PC-3 (cell line): Measurements from ENCODE around the gene SLC17A8. TPM values are rescaled to one million over a fixed set of nuclear protein-coding genes. Genes with fewer than 3 reads are reported as not detected.

Source experiments
- ATAC-seq: fragments of 200-7000 bp; cut with Tn5 transposase; 2 replicates; pipeline ENCODE4 v1.9.1; 2020; ENCODE audit warnings: mild to moderate bottlenecking, moderate library complexity
- BruUV-seq: library from RNA; stranded (reverse); fragments of 400-500 nt; replicated peaks from 2 replicates; lab custom pipeline; 2021; lab: Mats Ljungman, UMichigan
- CTCF ChIA-PET: fragments of 300-600 bp; sonication (Branson Sonifier 250); formaldehyde crosslinking; loops from one replicate; lab custom pipeline; 2022; ENCODE audit warnings: antibody characterized with exemption; lab: Charles Lee
- POLR2A ChIA-PET: fragments of 300-600 bp; sonication (Branson Sonifier 250); formaldehyde crosslinking; loops from one replicate; lab custom pipeline; 2022; ENCODE audit warnings: antibody characterized with exemption; ENCODE audit not compliant: unreplicated experiment; lab: Charles Lee
- DNase-seq: peaks from one replicate; pipeline ENCODE4 v3.0.0-alpha.2; 2015
- H2AFZ ChIP-seq: fragments of 300-600 bp; sonication (generic); 2 replicates; pipeline ENCODE4 v1.6.0; 2016; ENCODE audit warnings: antibody characterized with exemption, low read length
- H3F3A ChIP-seq: fragments of 300-600 bp; sonication (generic); one replicate; pipeline ENCODE4 v1.6.0; 2017; ENCODE audit warnings: antibody characterized with exemption, low read length, control low read depth, mild to moderate bottlenecking; ENCODE audit not compliant: unreplicated experiment
- H3K27ac ChIP-seq: fragments of 300-600 bp; sonication (generic); 2 replicates; pipeline ENCODE4 v1.5.1; 2016; ENCODE audit warnings: mild to moderate bottlenecking, low read length
- H3K27me3 ChIP-seq: fragments of 300-600 bp; sonication (generic); 2 replicates; pipeline ENCODE4 v1.6.1; 2016; ENCODE audit warnings: low read length, mixed read lengths
- H3K36me3 ChIP-seq: fragments of 300-600 bp; sonication (generic); 2 replicates; pipeline ENCODE4 v1.6.1; 2016; ENCODE audit warnings: low read depth, mixed run types, low read length, mixed read lengths
- H3K4me1 ChIP-seq: fragments of 300-600 bp; sonication (generic); 2 replicates; pipeline ENCODE4 v1.5.1; 2016; ENCODE audit warnings: low read length; ENCODE audit not compliant: insufficient read depth
- H3K4me2 ChIP-seq: fragments of 300-600 bp; sonication (generic); 2 replicates; pipeline ENCODE4 v1.6.0; 2016; ENCODE audit warnings: low read length
- H3K4me3 ChIP-seq: fragments of 300-600 bp; sonication (generic); 2 replicates; pipeline ENCODE4 v1.5.1; 2016; ENCODE audit warnings: mild to moderate bottlenecking, low read length, mixed read lengths
- H3K79me2 ChIP-seq: fragments of 300-600 bp; sonication (generic); 2 replicates; pipeline ENCODE4 v1.6.1; 2017; ENCODE audit warnings: low read length, mixed read lengths
- H3K9ac ChIP-seq: fragments of 300-600 bp; sonication (generic); 2 replicates; pipeline ENCODE4 v1.6.0; 2016; ENCODE audit warnings: mild to moderate bottlenecking, low read length
- H3K9me2 ChIP-seq: fragments of 300-600 bp; sonication (generic); replicated peaks from 2 replicates; pipeline ENCODE4 v1.6.1; 2016; ENCODE audit warnings: mixed run types, low read length, mixed read lengths
- H3K9me3 ChIP-seq: fragments of 300-600 bp; sonication (generic); 2 replicates; pipeline ENCODE4 v1.6.1; 2016; ENCODE audit warnings: low read length, mixed read lengths
- H4K20me1 ChIP-seq: fragments of 300-600 bp; sonication (generic); 2 replicates; pipeline ENCODE4 v1.6.1; 2016; ENCODE audit warnings: low read length, mixed read lengths
- CTCF ChIP-seq: fragments of 300-600 bp; sonication (generic); conservative IDR thresholded peaks from 2 replicates; pipeline ENCODE4 v1.5.1; 2017; ENCODE audit warnings: antibody characterized with exemption, low read depth, mild to moderate bottlenecking, low read length
- EZH2 ChIP-seq: fragments of 300-600 bp; sonication (generic); IDR thresholded peaks from one replicate; pipeline ENCODE4 v1.6.1; 2017; ENCODE audit warnings: antibody characterized with exemption, mild to moderate bottlenecking, low read length; ENCODE audit not compliant: unreplicated experiment
- EZH2phosphoT487 ChIP-seq: fragments of 300-600 bp; sonication (generic); IDR thresholded peaks from 2 replicates; pipeline ENCODE4 v1.6.1; 2018; ENCODE audit warnings: mild to moderate bottlenecking, antibody characterized with exemption, low read length, borderline replicate concordance
- intact Hi-C: fragments of 100-400 bp; cut with micrococcal nuclease; formaldehyde crosslinking; loops from 2 replicates; pipeline ENCODE4 v1.9.0; 2023
- total RNA-seq: library from RNA; depleted of rRNA; stranded (reverse); fragments of >200 nt; gene quantifications from 2 replicates; pipeline ENCODE4 v1.2.3, GENCODE V29; 2014; rRNA removed

SLC17A8 gene
- total RNA-seq, 1 experiment from 2014 or later: not detected

GRCh38 chr12:100468126-100468525 is 111.3 kb downstream of the SLC17A8 start:
- DNase-seq (no peak), ATAC-seq (no peak)
- no peaks in the 10 kb centered on the region for H4K20me1 ChIP-seq
- no peaks in the 10 kb centered on the region for H3K9me3 ChIP-seq
- H3K79me2 ChIP-seq: no peaks in the 10 kb centered on the region
- H3K9ac ChIP-seq: no peak overlapping the region
- no peaks in the 10 kb centered on the region for H3F3A ChIP-seq
- TF ChIP-seq EZH2: no peak
- no peak for TF ChIP-seq CTCF
- TF ChIP-seq EZH2phosphoT487: no peak
- no peaks in the 10 kb centered on the region for H3K36me3 ChIP-seq
- intact Hi-C loops: no loop called here
- H3K9me2 ChIP-seq: no peaks in the 10 kb centered on the region
- BruUV-seq: no TSS peak
- POLR2A ChIA-PET: no interaction called here
- CTCF ChIA-PET: no interaction called here
- H3K4me1 ChIP-seq: no peaks in the 10 kb centered on the region
- H3K4me3 ChIP-seq: no peak overlapping the region
- H3K27ac ChIP-seq: no peak overlapping the region
- H3K27me3 ChIP-seq: peaks cover 40% of the 10 kb centered on the region
- H3K4me2 ChIP-seq: no peak overlapping the region
- H2AFZ ChIP-seq: no peak overlapping the region

Other genes starting within 250 kb of the SLC17A8 start
- 29.0 and 32.0 TPM in 2 replicates for gene BLTP3B, start 214.2 kb upstream of the SLC17A8 start, total RNA-seq
- gene ACTR6, start 156.3 kb upstream of the SLC17A8 start, total RNA-seq: 18.4 and 21.2 TPM in 2 replicates
- gene DEPDC4, start 90.0 kb upstream of the SLC17A8 start, total RNA-seq: 0.29 and 2.0 TPM in 2 replicates
- gene SCYL2, start 89.9 kb upstream of the SLC17A8 start, total RNA-seq: 35.8 and 40.7 TPM in 2 replicates
- gene NR1H4, start 116.8 kb downstream of the SLC17A8 start, total RNA-seq: not detected in 2 replicates
- gene GAS2L3, start 216.6 kb downstream of the SLC17A8 start, total RNA-seq: 24.8 and 27.8 TPM in 2 replicates